Mesothelial cell of epicardium (in vitro differentiated cells): Measurements from ENCODE around the gene TMEM218. TPM values are rescaled to one million over a fixed set of nuclear protein-coding genes. Genes with fewer than 3 reads are reported as not detected.

Experiments
- DNase-seq, 2 experiments: peaks; one replicate each; pipeline ENCODE4 v3.0.0; 2021; ENCODE audit warnings: low spot score in 2 of 2; ENCODE audit not compliant: unreplicated experiment in 2 of 2
- H3K27ac Mint-ChIP-seq: 2 replicates; pipeline ENCODE4 v1.8.0; 2021; ENCODE audit warnings: mixed read lengths
- H3K27me3 Mint-ChIP-seq: 2 replicates; pipeline ENCODE4 v1.8.0; 2021; ENCODE audit warnings: low read depth, mixed read lengths
- H3K36me3 Mint-ChIP-seq: 2 replicates; pipeline ENCODE4 v1.8.0; 2021; ENCODE audit warnings: mixed read lengths
- H3K4me1 Mint-ChIP-seq: 2 replicates; pipeline ENCODE4 v1.8.0; 2021; ENCODE audit warnings: mixed read lengths
- H3K4me3 Mint-ChIP-seq: 2 replicates; pipeline ENCODE4 v1.8.0; 2021; ENCODE audit warnings: mild to moderate bottlenecking, moderate library complexity, mixed read lengths
- H3K9me3 Mint-ChIP-seq: 2 replicates; pipeline ENCODE4 v1.8.0; 2021; ENCODE audit warnings: mixed read lengths
- CTCF ChIP-seq: fragments of 200-600 bp; sonication (generic); IDR thresholded peaks from one replicate; pipeline ENCODE4 v1.5.0; 2021; ENCODE audit warnings: antibody characterized with exemption; ENCODE audit not compliant: unreplicated experiment
- total RNA-seq: library from RNA; stranded (reverse); gene quantifications from 3 replicates; pipeline ENCODE4 v1.2.1, GENCODE V29; 2021

TMEM218 gene
- total RNA-seq, 1 donor from 2014 or later = 23.7 TPM

DNA sequence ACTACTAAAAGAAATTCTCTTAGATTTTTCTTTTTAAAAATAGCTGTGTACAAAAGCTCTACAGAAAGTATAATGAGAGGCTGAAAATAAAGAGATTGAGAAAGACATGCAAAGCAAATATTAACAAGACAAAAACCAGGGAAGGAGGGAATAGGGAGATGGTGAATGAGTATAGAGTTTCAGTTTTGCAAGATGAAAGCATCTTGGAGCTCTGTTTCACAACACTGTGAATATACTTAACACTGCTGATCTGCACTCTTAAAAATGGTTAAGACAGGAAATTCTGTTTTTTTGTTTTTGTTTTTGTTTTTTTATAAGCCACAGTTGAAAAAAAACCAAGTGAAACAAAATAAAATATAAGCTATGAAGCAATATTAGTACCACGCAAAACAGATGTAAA lies 5.5 kb downstream of the TMEM218 start:
- peaks cover 35% of the 10 kb centered on the region for H3K36me3 Mint-ChIP-seq

DNA sequence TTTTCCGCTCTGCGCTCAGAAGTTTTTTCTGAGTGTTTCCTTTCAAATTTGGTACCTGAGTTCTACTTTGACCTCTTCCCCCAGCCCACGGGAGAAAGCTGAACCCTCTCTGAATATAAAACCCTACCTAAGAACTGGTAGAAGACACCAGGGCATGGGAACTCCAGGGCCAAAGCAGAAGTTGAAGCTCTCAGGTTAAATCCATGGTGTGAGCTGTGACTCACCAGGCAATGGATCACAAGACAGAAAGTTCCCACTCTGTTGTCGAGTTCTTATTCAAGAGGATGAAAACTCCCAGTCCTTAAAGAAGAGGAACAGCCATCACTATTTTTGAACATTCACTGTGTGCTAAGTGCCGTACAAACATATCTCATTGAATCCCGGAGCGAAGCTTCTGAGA lies 8.9 kb downstream of the TMEM218 start:
- peaks cover 54% of the 10 kb centered on the region for H3K36me3 Mint-ChIP-seq

More for the DNA sequence above, 5.5 kb downstream of the TMEM218 start:
- Mint-ChIP-seq H3K9me3 (peaks cover 17% of the 10 kb centered on the region), H3K4me1 (peaks cover 8% of the 10 kb centered on the region), H3K27ac (no peak overlapping the region), H3K4me3 (no peak overlapping the region), H3K27me3 (no peaks in the 10 kb centered on the region)
- no peak for DNase-seq
- TF ChIP-seq CTCF = no peak

GRCh38 chr11:125102025-125102424 lies 9.4 kb downstream of the TMEM218 start:
- peaks cover 52% of the 10 kb centered on the region for H3K36me3 Mint-ChIP-seq

More for the DNA sequence above, 8.9 kb downstream of the TMEM218 start:
- no peaks in the 10 kb centered on the region for H3K4me1 Mint-ChIP-seq
- H3K9me3 Mint-ChIP-seq = peaks cover 17% of the 10 kb centered on the region
- H3K27ac Mint-ChIP-seq = no peak overlapping the region
- TF ChIP-seq CTCF = no peak
- H3K27me3 Mint-ChIP-seq = no peaks in the 10 kb centered on the region
- no peak for DNase-seq
- no peak overlapping the region for H3K4me3 Mint-ChIP-seq

DNA sequence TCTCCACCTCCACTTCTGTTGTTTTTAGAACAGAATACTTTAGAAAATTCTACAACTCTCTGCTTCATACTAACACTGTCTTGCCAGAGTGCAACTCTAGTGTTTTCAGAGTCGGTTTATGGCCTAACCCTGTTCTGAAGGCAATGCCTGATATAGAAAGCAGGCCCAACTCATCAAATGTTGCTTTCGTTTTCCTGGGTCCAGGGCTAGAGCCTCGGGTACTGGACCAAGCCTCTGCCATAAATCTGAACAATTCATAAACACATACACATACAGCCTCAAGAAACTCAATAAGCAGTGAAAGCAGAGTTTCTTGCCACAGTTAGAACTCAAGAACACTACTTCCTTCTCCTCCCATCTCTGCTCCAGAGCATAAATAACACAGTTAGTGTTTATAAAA lies 9.8 kb downstream of the TMEM218 start:
- no peak for DNase-seq
- Mint-ChIP-seq H3K36me3 (peaks cover 49% of the 10 kb centered on the region), H3K4me1 (no peaks in the 10 kb centered on the region), H3K27ac (no peak overlapping the region), H3K27me3 (no peaks in the 10 kb centered on the region), H3K9me3 (peaks cover 11% of the 10 kb centered on the region), H3K4me3 (no peak overlapping the region)
- TF ChIP-seq CTCF = no peak

More at GRCh38 chr11:125102025-125102424, 9.4 kb downstream of the TMEM218 start:
- Mint-ChIP-seq H3K4me3 (no peak overlapping the region), H3K27ac (no peak overlapping the region), H3K27me3 (no peaks in the 10 kb centered on the region), H3K9me3 (peaks cover 15% of the 10 kb centered on the region), H3K4me1 (no peaks in the 10 kb centered on the region)
- TF ChIP-seq CTCF = no peak
- DNase-seq = no peak

DNA sequence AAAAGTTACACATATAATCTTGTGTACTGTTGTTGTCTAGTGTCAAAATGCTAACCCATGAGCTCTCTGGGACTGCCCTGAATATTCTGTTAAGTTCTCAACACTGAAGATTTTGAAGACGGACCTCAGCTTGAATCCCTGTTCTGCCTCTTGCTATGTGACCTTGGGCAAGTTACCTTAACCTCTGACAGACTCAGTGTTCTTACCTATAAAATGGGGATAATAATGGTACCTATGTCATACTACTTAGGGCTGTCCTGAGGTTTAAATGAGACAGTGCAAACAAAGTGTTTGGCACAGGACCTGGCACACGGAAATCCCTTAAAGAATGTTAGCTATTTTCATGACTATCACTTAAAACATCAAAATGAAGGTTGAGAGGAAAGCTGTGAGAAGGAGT lies 11.3 kb downstream of the TMEM218 start:
- TF ChIP-seq CTCF = no peak
- Mint-ChIP-seq H3K4me3 (no peak overlapping the region), H3K36me3 (peaks cover 46% of the 10 kb centered on the region), H3K9me3 (peaks cover 3% of the 10 kb centered on the region), H3K27ac (no peak overlapping the region), H3K27me3 (no peaks in the 10 kb centered on the region), H3K4me1 (no peaks in the 10 kb centered on the region)
- DNase-seq = no peak

DNA sequence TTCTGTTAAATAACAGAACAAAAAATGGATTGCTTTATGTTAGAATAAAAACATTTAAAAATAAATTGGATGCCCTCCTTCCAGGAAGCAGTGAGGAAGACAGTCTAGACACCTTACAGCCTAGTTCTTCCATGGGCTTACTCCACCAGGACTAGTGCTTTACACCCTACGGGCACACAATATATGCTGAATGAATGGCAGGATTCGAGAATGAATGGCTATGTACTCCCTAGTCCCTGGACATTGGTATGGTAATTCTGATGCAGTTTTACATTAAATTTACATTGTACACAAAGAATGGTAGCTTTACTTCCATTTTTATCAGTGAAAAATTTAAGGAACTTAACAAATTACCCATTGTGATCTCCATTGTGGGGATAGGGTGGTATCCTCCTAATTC lies 16.7 kb downstream of the TMEM218 start:
- DNase-seq = no peak
- H3K9me3 Mint-ChIP-seq = no peaks in the 10 kb centered on the region
- H3K4me3 Mint-ChIP-seq = no peak overlapping the region
- no peak overlapping the region for H3K27ac Mint-ChIP-seq
- no peak for TF ChIP-seq CTCF
- peaks cover 14% of the 10 kb centered on the region for H3K36me3 Mint-ChIP-seq
- no peaks in the 10 kb centered on the region for H3K27me3 Mint-ChIP-seq
- H3K4me1 Mint-ChIP-seq = peaks cover 11% of the 10 kb centered on the region
